Body of pancreas (tissue), 4 donors: Measurements from ENCODE around the gene PRB3.

Experiments used
- CTCF ChIP-seq, 7 experiments: fragments of 450-650 bp in 4 of 7; fragments of 200-600 bp in 3 of 7; sonication (generic) in 3 of 7; IDR thresholded peaks; one replicate each; pipeline ENCODE4 v1.5.1; 2016 to 2019; ENCODE audit warnings: antibody characterized with exemption in 7 of 7
- POLR2A ChIP-seq, 3 donors: fragments of 450-650 bp; IDR thresholded peaks; one replicate each; pipeline ENCODE4 v1.6.1; 2016; ENCODE audit warnings: antibody characterized with exemption in 3 of 3, mild to moderate bottlenecking in 2 of 3

GRCh38 chr12:11264501-11264900 is 5.0 kb downstream of the PRB3 start:
- TF ChIP-seq POLR2A (IDR thresholded peaks at IDR 0.05): no peak
- no peak for TF ChIP-seq CTCF (IDR thresholded peaks at IDR 0.05)
